MM.1S (cell line): ENCODE data around the gene P3H2.

Experiments used
- DNase-seq: peaks from one replicate; pipeline ENCODE4 v3.0.0-alpha.2; 2015
- H2AFZ ChIP-seq: fragments of 300-600 bp; sonication (generic); 2 replicates; pipeline ENCODE4 v1.6.0; 2016; ENCODE audit warnings: antibody characterized with exemption, low read length
- H3F3A ChIP-seq: fragments of 300-600 bp; sonication (generic); 2 replicates; pipeline ENCODE4 v1.6.1; 2016; ENCODE audit warnings: mild to moderate bottlenecking, antibody characterized with exemption, low read length, moderate library complexity, mixed read lengths; ENCODE audit not compliant: insufficient read depth
- H3K27ac ChIP-seq: fragments of 300-600 bp; sonication (generic); 2 replicates; pipeline ENCODE4 v1.5.1; 2016; ENCODE audit warnings: mild to moderate bottlenecking, low read length
- H3K27me3 ChIP-seq: fragments of 300-600 bp; sonication (generic); replicated peaks from 2 replicates; pipeline ENCODE4 v1.6.0; 2016; ENCODE audit warnings: low read length; ENCODE audit not compliant: insufficient read depth
- H3K36me3 ChIP-seq: fragments of 300-600 bp; sonication (generic); replicated peaks from 2 replicates; pipeline ENCODE4 v1.6.1; 2016; ENCODE audit warnings: mild to moderate bottlenecking, low read length, mixed read lengths; ENCODE audit not compliant: insufficient read depth
- H3K4me1 ChIP-seq: fragments of 300-600 bp; sonication (generic); 2 replicates; pipeline ENCODE4 v1.6.1; 2016; ENCODE audit warnings: low read length, mixed read lengths
- H3K4me2 ChIP-seq: fragments of 300-600 bp; sonication (generic); 2 replicates; pipeline ENCODE4 v1.6.0; 2016; ENCODE audit warnings: low read depth, low read length
- H3K4me3 ChIP-seq: fragments of 300-600 bp; sonication (generic); 2 replicates; pipeline ENCODE4 v1.5.1; 2016; ENCODE audit warnings: low read length, mixed read lengths
- H3K79me2 ChIP-seq: fragments of 300-600 bp; sonication (generic); 2 replicates; pipeline ENCODE4 v1.6.1; 2016; ENCODE audit warnings: mixed run types, low read length, mixed read lengths
- H3K9ac ChIP-seq: fragments of 300-600 bp; sonication (generic); 2 replicates; pipeline ENCODE4 v1.6.1; 2016; ENCODE audit warnings: low read length, mixed read lengths
- H3K9me2 ChIP-seq: fragments of 300-600 bp; sonication (generic); replicated peaks from 2 replicates; pipeline ENCODE4 v1.6.1; 2016; ENCODE audit warnings: mild to moderate bottlenecking, low read length, mixed read lengths; ENCODE audit not compliant: insufficient read depth
- H3K9me3 ChIP-seq: fragments of 300-600 bp; sonication (generic); replicated peaks from 2 replicates; pipeline ENCODE4 v1.6.1; 2016; ENCODE audit warnings: mild to moderate bottlenecking, low read length, mixed read lengths; ENCODE audit not compliant: insufficient read depth
- H4K20me1 ChIP-seq: fragments of 300-600 bp; sonication (generic); 2 replicates; pipeline ENCODE4 v1.6.1; 2016; ENCODE audit warnings: mild to moderate bottlenecking, low read length, moderate library complexity, mixed read lengths; ENCODE audit not compliant: insufficient read depth
- CTCF ChIP-seq: fragments of 300-600 bp; sonication (generic); IDR thresholded peaks from 2 replicates; pipeline ENCODE4 v1.5.1; 2016; ENCODE audit warnings: antibody characterized with exemption, low read length, mixed read lengths
- EZH2 ChIP-seq: fragments of 300-600 bp; sonication (generic); optimal IDR thresholded peaks from 2 replicates; pipeline ENCODE3; 2017; ENCODE audit warnings: low read depth, mild to moderate bottlenecking, antibody characterized with exemption, low read length, mixed read lengths
- EZH2phosphoT487 ChIP-seq: fragments of 300-600 bp; sonication (generic); IDR thresholded peaks from 2 replicates; pipeline ENCODE4 v1.6.1; 2018; ENCODE audit warnings: antibody characterized with exemption, low read length

P3H2 gene

GRCh38 chr3:190008432-190008831, 112.3 kb downstream of the P3H2 start:
- H3K27ac ChIP-seq, result no peak overlapping the region

GRCh38 chr3:190005343-190006113, 115.2 kb downstream of the P3H2 start:
- no peak for DNase-seq
- Histone ChIP-seq H3K9me2 (no peaks in the 10 kb centered on the region), H3K79me2 (no peaks in the 10 kb centered on the region), H2AFZ (no peak overlapping the region), H3K4me1 (no peaks in the 10 kb centered on the region), H3K9ac (no peak overlapping the region), H3K4me2 (no peak overlapping the region), H3K9me3 (no peaks in the 10 kb centered on the region), H3K36me3 (no peaks in the 10 kb centered on the region), H3K27ac (no peak overlapping the region), H3K4me3 (no peak overlapping the region), H4K20me1 (no peaks in the 10 kb centered on the region), H3K27me3 (no peaks in the 10 kb centered on the region), H3F3A (no peaks in the 10 kb centered on the region)
- no peak for TF ChIP-seq CTCF
- no peak for TF ChIP-seq EZH2
- TF ChIP-seq EZH2phosphoT487, result no peak

More at GRCh38 chr3:190008432-190008831, 112.3 kb downstream of the P3H2 start:
- H3K36me3 ChIP-seq, result no peaks in the 10 kb centered on the region
- H2AFZ ChIP-seq, result no peak overlapping the region
- H3K9me3 ChIP-seq, result no peaks in the 10 kb centered on the region
- no peaks in the 10 kb centered on the region for H3F3A ChIP-seq
- H3K4me3 ChIP-seq, result no peak overlapping the region
- H3K9ac ChIP-seq, result no peak overlapping the region
- no peaks in the 10 kb centered on the region for H3K27me3 ChIP-seq
- no peaks in the 10 kb centered on the region for H3K4me1 ChIP-seq
- no peaks in the 10 kb centered on the region for H3K79me2 ChIP-seq
- H4K20me1 ChIP-seq, result no peaks in the 10 kb centered on the region
- DNase-seq, result no peak
- H3K9me2 ChIP-seq, result no peaks in the 10 kb centered on the region
- H3K4me2 ChIP-seq, result no peak overlapping the region
- TF ChIP-seq EZH2phosphoT487 (no peak), CTCF (no peak), EZH2 (no peak)

- no peak for DNase-seq
- H4K20me1 ChIP-seq, result no peaks in the 10 kb centered on the region
- no peak overlapping the region for H3K4me3 ChIP-seq
- H3K9me3 ChIP-seq, result no peaks in the 10 kb centered on the region
- H3K4me1 ChIP-seq, result no peaks in the 10 kb centered on the region
- H3K36me3 ChIP-seq, result no peaks in the 10 kb centered on the region
- no peak overlapping the region for H3K4me2 ChIP-seq
- H3K9me2 ChIP-seq, result no peaks in the 10 kb centered on the region
- H3K27ac ChIP-seq, result no peak overlapping the region
- no peaks in the 10 kb centered on the region for H3K27me3 ChIP-seq
- H2AFZ ChIP-seq, result no peak overlapping the region
- H3K9ac ChIP-seq, result no peak overlapping the region
- TF ChIP-seq CTCF (no peak), EZH2 (no peak), EZH2phosphoT487 (no peak)
- no peaks in the 10 kb centered on the region for H3K79me2 ChIP-seq
- no peaks in the 10 kb centered on the region for H3F3A ChIP-seq
Measured at GRCh38 chr3:190004656-190005055, 116.0 kb downstream of the P3H2 start.
